Right lobe of liver (tissue), 4 donors: ENCODE data around the gene MROH2A.

Experiments used
- POLR2A ChIP-seq: fragments of 450-650 bp; IDR thresholded peaks from one replicate; pipeline ENCODE4 v1.6.1; 2017; ENCODE audit warnings: antibody characterized with exemption, mild to moderate bottlenecking
- TF ChIP-seq, protein P1 (sequence below), 4 donors: fragments of 200-600 bp in 3 of 4; fragments of 450-650 bp in 1 of 4; IDR thresholded peaks; one replicate each; pipeline versions ENCODE4 v1.5.1 to v1.8.0; 2016 to 2022; ENCODE audit warnings: antibody characterized with exemption in 4 of 4, mild to moderate bottlenecking in 2 of 4
- donor health status: DM: no; HTN: no; CAD: no.
- donor health status: DM: no; HTN: no; CAD: no.
- donor health status: DM: no; HTN: yes; CAD: no.

DNA sequence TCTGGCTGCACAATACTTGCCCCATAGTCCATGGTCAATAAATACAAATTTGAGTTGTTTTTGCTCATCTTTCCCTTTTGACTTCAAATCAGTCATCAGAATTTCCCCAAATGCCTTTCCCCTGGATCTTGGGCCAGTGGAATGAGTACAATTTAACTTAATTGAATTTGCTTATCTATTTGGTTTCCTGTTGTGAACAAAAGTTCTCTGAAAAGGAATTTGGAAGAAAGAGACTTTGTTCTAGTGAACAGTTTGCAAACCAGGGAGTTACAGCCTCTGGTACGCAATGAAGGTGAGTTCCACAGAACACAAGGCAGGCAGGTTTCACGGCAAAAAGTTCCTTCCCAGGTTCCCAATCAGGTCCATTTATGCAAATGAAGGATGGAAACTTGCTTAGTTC is 19.3 kb upstream of the MROH2A start:
- TF ChIP-seq, protein P1, sequence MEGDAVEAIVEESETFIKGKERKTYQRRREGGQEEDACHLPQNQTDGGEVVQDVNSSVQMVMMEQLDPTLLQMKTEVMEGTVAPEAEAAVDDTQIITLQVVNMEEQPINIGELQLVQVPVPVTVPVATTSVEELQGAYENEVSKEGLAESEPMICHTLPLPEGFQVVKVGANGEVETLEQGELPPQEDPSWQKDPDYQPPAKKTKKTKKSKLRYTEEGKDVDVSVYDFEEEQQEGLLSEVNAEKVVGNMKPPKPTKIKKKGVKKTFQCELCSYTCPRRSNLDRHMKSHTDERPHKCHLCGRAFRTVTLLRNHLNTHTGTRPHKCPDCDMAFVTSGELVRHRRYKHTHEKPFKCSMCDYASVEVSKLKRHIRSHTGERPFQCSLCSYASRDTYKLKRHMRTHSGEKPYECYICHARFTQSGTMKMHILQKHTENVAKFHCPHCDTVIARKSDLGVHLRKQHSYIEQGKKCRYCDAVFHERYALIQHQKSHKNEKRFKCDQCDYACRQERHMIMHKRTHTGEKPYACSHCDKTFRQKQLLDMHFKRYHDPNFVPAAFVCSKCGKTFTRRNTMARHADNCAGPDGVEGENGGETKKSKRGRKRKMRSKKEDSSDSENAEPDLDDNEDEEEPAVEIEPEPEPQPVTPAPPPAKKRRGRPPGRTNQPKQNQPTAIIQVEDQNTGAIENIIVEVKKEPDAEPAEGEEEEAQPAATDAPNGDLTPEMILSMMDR (IDR thresholded peaks at IDR 0.05): no peak
- no peak for TF ChIP-seq POLR2A
